RWPE1 (cell line): ENCODE results near the gene HBG1.

Experiments used
- CTCF ChIA-PET: fragments of 350-600 bp; sonication (Branson Sonifier 250); formaldehyde crosslinking; extraction: SDS; loops from one replicate; lab custom pipeline; 2021; lab: Yijun Ruan, JAX
- POLR2A ChIA-PET: fragments of 400-600 bp; formaldehyde crosslinking; extraction: SDS; loops from one replicate; lab custom pipeline; 2020; ENCODE audit warnings: antibody characterized with exemption; ENCODE audit not compliant: low non-redundant PET; lab: Yijun Ruan, JAX
- DNase-seq: peaks from one replicate; pipeline ENCODE4 v3.0.0; 2012; ENCODE audit warnings: low spot score
- H3K27ac ChIP-seq: fragments of 450-650 bp; 2 replicates; pipeline ENCODE4 v1.5.1; 2017
- TF ChIP-seq, protein P1 (sequence below): fragments of 450-650 bp; conservative IDR thresholded peaks from 2 replicates; pipeline ENCODE4 v1.5.1; 2017; ENCODE audit warnings: low read depth, mild to moderate bottlenecking

The HBG1 gene

DNA sequence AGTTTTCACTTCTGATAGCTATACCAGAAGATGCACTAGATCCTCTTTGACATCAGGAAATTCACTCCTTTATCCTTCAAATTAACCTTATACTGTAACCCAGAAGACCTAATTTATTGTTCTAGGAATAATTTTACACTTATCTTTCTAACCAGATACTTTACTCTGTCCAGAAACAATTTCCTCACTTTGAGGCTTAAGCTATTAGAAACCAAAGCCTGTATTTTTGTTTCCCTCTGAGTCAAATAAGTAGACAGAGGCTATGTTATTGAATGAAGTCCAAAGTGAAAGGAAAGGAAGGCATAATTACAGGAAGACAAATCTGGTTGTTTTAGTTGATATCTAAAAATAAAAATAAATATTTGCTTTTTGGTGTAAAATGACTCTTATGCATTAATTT lies 51.4 kb downstream of the HBG1 start:
- ChIA-PET CTCF (no interaction called here), POLR2A (no interaction called here)
- TF ChIP-seq, protein P1, sequence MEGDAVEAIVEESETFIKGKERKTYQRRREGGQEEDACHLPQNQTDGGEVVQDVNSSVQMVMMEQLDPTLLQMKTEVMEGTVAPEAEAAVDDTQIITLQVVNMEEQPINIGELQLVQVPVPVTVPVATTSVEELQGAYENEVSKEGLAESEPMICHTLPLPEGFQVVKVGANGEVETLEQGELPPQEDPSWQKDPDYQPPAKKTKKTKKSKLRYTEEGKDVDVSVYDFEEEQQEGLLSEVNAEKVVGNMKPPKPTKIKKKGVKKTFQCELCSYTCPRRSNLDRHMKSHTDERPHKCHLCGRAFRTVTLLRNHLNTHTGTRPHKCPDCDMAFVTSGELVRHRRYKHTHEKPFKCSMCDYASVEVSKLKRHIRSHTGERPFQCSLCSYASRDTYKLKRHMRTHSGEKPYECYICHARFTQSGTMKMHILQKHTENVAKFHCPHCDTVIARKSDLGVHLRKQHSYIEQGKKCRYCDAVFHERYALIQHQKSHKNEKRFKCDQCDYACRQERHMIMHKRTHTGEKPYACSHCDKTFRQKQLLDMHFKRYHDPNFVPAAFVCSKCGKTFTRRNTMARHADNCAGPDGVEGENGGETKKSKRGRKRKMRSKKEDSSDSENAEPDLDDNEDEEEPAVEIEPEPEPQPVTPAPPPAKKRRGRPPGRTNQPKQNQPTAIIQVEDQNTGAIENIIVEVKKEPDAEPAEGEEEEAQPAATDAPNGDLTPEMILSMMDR, result no peak
- no peak overlapping the region for H3K27ac ChIP-seq
- no peak for DNase-seq
